A204.1 (cell line): ENCODE measurements around the gene ING3.

Source experiments
- FAIRE-seq: peaks from 2 replicates; lab custom pipeline; 2012; peaks lifted over from hg19 to GRCh38; lab: Jason Lieb, UNC

ING3 gene

DNA sequence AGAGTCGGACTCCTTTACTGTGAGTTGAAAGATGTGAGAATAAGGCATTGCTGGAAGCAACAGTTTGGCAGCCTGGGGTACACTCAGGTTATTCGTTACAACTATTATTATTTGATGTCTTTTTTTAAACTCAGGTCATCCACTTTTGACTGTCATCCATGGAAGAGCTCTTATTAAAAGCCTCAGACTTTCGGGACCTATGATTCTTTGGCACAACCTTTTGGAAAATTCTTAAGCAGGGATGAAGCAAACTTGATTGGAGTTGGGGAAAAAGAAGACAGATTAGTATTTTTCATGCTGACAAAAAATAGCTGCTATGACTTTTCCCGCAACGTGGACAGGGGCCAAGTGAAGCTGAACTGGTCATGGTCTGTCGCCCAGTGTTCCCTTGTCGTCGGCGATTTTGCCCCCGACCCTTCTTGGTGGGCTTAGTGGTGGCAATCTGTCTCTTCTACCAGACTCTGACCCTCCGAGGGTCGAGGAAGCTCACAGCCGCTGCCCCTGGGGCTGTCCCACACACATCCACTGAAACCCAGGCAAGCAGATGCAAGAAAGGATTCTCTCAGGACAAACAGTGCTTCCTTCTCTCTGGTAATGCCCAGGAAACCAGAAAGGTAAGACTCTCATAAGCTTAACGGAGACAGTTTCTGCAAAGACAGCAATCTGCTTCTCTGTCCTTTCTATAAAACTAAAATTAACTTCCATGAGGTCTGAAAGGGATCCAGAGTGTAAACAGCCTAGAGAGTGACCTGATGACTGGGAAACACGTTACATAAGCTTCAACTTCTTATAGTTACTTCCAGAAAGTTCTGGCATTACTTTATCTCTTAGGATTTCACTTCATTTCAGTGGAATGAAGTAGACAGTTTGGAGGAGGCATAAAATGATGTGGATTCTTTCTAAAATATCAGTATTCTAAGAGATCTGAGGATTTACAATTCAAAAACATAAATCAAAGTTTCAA is 39.0 kb downstream of the ING3 start:
- FAIRE-seq: no peak

DNA sequence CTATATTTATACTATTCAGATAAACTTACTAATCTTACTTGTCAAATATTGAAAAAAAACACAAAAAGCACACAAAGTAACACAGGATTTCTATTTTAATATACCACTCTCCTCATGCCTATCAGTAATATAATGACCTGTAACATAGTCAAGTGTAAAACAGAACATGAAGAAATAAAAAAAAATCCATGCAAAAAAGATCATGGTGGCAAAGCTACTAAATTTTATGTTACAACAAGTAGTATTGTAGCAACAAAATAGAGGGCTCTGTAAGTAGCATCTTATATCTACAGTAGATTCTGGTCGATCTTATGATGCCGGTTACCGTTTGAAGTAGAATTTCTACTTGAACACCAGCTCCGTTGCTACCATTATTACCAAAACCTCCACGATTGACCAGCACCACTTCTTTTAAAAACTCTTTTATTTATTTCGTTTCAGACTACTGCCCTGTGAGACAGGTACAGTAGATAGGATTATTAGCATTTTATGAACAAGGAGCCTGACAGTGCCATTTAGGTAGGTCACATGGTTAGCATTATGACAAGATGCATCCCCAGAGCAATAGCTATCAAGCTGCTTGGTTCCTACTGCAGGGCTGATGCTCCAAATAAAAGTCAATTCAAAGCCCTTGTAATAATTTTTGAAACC is 40.0 kb downstream of the ING3 start:
- no peak for FAIRE-seq

- FAIRE-seq: no peak
Measured at GRCh38 chr7:120991161-120991560, 40.6 kb downstream of the ING3 start.

DNA sequence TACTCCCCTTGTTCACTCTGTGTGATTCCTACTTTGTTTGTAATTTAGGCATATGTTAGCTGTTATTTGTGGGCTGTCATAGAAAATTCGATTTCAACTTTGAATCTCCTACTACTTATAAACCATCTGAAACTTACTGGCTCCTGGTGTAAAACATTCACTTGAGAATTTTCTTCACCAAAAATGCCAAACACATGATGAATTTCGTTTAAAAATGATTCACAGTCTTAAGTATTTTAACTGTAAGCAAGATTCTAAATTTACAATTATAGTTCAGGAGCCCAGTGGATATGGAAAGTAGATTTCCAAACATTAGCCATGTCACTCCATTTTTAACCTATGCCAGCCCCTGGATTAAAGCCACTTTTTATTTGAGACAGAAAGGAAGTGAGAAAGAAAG is 41.0 kb downstream of the ING3 start:
- FAIRE-seq: no peak

- FAIRE-seq: no peak
Measured at GRCh38 chr7:120992272-120992964, 41.8 kb downstream of the ING3 start.

DNA sequence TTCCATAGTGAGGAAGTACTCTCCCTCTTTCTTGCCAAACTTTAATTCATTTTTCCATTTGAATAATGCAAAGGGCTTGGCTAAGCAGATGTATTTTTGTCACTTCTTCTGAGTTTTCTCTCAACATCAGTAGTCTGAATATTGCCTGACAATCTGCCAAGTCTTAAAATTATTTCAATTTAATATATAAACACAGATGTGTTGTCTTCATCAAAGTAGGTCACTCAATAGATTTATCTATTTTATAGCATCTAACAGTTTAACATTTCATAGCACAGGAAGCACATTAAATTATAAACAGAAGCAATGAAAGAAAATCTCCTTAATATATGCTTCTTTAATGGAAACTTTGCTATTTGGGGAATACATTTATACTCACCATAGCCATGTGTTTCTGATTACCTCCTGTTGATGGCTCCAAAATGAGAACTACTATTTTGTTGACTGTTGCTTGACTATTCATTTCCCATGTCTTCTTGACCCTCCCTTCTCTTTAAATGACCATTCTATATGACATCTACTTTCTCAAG is 42.5 kb downstream of the ING3 start:
- FAIRE-seq: no peak

DNA sequence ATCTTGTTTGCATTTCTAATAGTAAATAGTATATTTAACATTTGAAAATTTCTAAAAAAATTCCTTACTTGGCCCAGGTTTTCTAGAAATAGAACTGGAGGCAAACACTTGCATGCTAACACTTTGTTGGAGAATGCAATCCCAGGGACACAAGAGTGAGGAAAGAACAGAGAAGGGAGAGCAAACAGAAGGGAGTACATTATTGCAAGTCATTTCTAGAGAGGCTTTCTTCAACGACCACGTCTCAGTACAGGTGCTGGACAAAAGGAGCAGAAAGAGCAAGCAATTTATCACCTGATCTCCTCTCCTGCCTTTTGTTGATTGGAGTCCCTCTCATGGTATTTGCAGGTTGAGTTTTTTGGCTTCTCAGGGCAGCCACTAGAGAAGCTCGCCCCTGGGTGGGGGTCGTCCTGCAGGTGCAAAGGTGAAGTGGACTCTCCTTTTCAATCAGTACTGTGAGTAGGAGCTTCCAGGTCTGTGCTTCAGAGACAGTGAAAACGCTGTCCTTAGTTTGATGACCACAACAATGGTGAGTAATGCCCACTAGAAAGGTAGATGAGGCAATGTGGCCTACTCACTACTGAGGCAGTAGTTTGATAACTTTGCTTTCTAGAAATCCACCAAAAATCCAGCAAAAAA is 43.1 kb downstream of the ING3 start:
- FAIRE-seq: no peak

GRCh38 chr7:120994512-120995410 is 44.2 kb downstream of the ING3 start:
- FAIRE-seq: no peak

GRCh38 chr7:120995654-120996053 is 45.1 kb downstream of the ING3 start:
- FAIRE-seq: no peak

DNA sequence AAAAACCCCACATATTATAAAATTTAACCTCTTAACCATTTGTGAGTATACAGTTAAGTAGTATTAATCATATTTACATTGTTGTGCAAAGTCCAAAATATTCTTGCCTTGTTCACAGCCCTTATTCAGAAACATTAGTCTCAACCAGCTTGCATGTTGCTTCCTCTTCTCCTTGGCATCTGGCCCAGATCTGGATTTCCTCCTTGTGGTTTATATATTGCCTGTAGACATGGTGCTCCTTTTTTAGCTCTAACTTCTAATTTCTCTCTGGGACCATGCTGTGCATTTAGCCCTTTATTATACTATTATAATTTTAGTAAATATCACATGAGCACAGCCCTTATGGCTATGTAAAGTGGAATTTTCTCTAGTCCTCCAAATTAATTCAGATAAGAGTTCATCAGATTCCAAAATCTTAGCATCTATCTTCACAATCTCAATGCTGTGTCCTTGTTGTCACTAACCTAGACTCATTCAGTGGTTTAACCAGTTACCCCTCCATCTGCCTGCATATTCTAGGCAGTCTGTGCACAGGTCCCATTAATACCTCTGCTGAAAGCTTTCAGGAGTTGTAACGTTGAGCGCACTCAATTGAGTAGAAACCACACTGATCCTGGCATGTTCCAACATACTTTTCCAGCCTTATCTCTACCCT is 45.9 kb downstream of the ING3 start:
- FAIRE-seq: no peak

GRCh38 chr7:120996988-120997345 is 46.4 kb downstream of the ING3 start:
- FAIRE-seq: no peak

DNA sequence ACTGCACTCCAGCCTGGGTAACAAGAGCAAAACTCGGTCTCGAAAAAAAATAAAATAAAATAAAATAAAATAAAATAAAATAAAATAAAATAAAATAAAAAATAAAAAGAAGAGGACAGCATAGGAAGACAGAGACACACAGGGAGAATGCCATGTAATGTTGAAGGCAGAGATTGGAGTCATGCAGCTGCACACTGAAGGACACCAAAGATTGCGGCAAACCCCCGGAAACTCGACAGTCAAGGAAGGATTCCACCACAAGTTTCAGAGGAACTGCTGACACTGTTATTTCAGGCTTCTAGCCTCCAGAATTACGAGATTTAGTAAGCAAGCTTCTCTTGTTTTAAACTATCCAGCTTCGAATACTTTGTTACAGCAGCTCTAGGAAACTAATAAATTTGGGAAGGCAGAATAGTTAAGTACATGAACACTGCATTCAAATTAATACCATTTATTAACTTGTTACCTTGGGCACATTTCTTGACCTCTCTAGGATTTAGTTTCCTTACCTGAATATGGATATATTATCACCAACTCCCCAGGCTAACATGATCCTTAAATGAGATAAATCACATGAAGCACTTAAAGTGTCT is 47.4 kb downstream of the ING3 start:
- FAIRE-seq: no peak

- FAIRE-seq: no peak
Measured at GRCh38 chr7:120998520-120998919, 47.9 kb downstream of the ING3 start.

- no peak for FAIRE-seq
Measured at GRCh38 chr7:120998996-120999565, 48.5 kb downstream of the ING3 start.

GRCh38 chr7:121000081-121000983 is 49.8 kb downstream of the ING3 start:
- FAIRE-seq: no peak

DNA sequence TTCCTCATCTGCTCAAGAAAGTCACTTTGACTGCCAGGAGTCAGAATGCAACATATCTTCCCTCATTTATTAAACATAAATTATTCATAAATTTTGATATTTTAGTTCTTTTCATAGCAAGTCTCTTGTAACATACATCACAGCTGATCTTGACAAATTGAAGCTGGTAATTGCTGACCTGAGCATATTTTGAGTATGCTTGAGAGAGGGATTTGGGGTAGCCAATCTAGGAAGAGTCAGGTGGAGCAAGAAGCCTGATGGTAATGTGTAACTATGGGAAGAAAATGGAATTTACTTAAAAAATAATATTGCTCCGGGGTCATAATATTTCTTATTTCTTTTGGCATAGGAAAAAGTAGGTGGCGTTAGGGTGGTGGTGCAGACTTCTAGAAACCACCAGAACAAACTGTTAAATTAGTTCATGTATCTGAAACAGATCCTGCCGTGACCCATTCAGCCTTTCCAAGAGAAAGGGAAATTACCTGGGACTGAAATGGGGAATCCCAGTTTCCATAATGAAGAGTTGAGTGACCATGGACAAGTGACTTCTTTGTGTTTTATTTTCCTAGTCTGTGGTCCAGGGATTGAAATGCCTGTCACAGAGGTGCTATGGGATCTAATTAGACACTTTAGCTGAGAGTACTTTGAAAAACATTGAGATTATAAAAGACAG is 50.8 kb downstream of the ING3 start:
- no peak for FAIRE-seq

GRCh38 chr7:121002048-121002756 is 51.6 kb downstream of the ING3 start:
- FAIRE-seq: no peak

DNA sequence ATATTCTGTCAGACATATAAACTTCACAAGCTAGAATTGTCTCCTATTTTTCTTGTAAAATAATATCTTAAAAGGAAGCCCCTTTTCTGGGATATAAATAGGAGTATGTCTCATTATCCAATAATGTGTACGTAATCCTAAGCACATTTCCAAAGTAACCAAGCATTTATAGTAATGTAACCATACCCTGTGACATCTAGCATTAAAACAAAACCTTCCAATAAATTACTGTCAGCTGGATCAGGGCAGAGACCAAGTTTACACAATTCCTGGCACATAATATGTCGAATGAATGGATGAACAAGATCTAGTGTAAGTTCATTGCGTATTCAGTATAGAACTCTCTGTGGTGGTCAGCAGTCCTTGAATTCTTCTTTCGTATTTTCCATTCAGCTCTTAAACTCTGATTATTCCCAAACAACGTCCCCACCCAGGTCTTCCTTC is 52.2 kb downstream of the ING3 start:
- FAIRE-seq: no peak
